DMS79 (cell line): ENCODE measurements around the gene IYD.
"Not testable (repeated sequence)": the region's sequence is repeated elsewhere in the genome, so short reads cannot be mapped to it uniquely, and the experiment has no call there.

Experiments
- DNase-seq: peaks from one replicate; lab custom pipeline; 2025; lab: John Stamatoyannopoulos, UW

The IYD gene

DNA sequence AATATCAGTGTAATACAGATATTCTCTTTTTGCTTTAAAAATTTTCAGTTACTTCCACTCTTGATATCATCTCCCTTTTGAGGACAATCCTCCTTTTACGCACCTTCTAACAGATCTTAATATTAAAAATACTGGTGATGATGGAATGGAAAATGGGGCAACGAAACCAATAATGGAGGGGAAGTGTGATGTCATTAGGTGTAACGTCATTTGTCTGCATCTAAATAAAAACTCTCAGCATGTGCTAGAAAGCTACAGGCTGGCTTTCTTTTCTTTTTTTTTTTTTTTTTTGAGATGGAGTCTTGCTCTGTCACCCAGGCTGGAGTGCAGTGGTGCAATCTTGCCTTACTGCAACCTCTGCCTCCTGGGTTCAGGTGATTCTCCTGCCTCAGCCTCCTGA lies 66.5 kb downstream of the IYD start:
- DNase-seq = no peak

GRCh38 chr6:150435832-150436231 lies 67.0 kb downstream of the IYD start:
- DNase-seq = no peak

DNA sequence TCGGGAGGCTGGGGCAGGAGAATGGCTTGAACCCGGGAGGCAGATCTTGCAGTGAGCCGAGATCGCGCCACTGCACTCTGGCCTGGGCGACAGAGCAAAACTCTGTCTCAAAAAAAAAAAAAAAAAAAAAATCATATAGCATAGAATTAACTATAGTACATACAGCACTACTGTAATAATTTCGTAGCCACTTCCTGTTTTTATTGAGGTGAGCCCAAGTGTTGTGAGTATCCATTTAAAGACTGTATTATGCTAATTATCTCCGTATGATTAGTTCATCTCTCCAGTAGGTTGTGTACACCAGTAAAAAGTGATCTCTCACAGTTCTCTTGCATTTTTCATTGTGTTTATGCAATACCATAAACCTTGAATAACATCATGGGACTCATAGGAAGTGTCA lies 70.6 kb downstream of the IYD start:
- DNase-seq = no peak

GRCh38 chr6:150443621-150444020 lies 74.8 kb downstream of the IYD start:
- DNase-seq = no peak

DNA sequence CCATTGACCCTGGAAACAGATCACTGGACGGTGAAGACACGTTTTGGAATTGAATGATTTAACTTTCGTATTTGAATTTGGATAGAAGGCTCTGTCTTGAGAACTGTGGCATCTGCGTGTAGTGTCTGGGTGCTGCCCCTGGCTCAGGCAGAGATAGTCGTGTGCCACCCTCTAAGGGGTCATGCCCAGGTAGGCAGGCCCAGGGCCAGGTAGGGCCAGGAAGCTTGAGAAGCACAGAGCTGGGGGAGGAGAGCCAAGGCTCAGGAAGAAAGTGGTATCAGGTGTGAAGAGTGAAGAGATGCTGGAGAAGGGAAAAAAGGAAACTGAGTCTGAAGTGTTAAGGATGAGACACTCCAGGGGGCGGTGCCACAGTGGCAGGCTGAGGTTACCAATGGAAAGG lies 75.5 kb downstream of the IYD start:
- DNase-seq = no peak

DNA sequence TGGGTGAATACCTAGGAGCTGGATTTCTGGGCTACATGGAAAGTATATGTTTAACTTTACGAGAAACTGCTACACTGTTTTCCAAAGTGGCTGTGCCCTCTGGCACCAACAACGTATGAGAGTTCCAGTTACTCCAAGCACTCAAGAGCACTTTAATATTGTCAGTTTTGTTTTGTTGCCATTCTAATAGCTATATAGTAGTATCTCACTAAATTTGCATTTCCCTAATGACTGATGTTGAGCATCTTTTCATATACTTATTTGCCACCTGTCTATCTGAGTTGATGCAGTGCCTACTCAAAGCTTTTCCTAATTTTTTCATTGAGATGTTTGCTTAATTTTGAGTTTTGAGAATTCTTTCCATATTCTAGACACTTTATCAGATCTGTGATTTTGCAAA lies 76.7 kb downstream of the IYD start:
- DNase-seq = no peak

DNA sequence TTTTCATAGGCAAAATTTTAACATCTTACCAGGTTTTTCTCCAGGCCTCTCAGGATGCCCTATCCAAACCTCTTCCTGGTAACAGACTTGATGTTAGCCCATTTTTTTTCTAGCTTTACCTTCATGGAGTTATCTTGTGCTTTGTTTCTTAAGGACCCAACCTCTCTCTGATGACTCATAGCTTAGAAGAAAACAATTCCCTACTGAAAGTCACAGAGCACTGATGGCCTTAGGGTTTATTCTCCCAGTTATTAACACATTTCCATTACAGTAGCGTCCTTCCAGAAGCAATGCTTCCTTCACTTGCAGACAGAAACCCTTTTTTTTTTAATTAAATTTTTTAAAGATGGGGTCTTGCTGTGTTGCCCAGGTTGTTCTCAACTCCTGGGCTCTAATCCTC lies 79.4 kb downstream of the IYD start:
- DNase-seq = no peak

DNA sequence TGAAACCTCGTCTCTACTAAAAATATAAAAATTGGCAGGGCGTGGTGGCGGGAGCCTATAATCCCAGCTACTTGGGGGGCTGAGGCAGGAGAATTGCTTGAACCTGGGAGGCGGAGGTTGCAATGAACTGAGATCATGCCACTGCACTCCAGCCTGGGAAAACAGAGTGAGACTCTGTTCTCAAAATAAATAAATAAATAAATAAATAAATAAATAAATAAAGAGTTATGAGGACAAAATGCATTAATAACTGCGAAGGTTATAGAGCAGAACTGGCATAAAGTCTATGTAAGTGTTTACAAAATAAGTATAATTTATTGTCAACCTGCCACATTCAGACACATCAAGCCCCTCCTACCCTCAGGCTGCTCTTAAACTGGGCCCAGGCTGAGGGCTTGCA lies 80.2 kb downstream of the IYD start:
- not testable (repeated sequence) for DNase-seq

DNA sequence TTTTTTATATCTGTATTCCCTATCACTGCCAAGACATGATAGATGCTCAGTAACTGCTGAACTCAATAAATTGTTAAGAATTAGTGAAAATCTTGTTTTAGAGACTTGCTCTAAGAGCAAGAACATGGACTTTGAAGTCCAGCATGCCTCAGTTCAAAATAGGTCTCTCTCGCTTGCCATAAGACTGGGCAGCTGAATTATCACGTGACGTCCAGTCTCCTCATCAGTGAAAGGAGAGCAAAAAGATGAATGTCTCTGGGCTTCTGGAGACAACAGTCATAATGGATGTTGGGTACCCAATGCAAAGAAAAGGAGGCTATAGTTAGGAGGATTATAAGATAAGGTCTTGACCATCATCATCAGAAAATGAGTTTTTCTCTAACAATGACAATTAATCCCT lies 82.1 kb downstream of the IYD start:
- DNase-seq = no peak

DNA sequence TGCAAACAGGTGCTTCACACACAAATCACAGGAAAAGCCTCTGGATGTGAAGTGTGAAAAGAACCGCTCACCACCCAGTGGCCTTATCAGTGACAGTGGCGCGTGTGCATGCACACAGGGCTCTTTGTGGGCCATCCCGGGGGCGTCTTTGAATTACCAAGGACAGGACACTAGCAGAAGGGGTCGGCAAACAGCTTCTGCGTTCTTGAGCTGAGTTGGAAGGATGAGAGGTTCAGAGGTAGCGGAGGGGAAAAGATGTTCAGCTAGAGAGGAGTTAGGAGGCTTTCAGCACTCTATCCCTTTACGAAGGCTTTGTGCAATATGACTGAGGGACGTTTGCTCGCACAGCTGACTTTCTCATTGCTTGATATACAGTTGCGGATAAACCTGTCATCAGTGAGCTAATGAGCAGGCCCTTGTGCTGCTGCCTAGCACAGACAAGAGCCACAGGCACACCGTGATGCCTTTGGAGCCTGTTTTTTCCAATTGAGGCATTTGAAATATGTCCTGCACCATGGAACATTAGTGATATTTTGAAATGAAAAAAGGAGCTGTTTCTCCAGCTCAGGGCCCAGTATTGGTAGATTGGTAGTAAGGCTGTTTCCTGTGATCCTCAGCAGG lies 83.1 kb downstream of the IYD start:
- DNase-seq = no peak

- DNase-seq = peak; percentile 69
These were observed 83.8 kb downstream of the IYD start for GRCh38 chr6:150452428-150453243.

- DNase-seq = no peak
These were observed 84.5 kb downstream of the IYD start for GRCh38 chr6:150453357-150453756.
